Activated gamma-delta T cell treated with anti-CD3 and anti-CD28 coated beads, Interleukin-2, amount 50 U/mL, for 16 hours (primary cell): ENCODE measurements around the gene FNDC7.
"Not testable (repeated sequence)": the region's sequence is repeated elsewhere in the genome, so short reads cannot be mapped to it uniquely, and the experiment has no call there.

Source experiments
- DNase-seq: peaks from one replicate; pipeline ENCODE4 v3.0.0-alpha.2; 2020; ENCODE audit warnings: low read depth

Gene FNDC7

DNA sequence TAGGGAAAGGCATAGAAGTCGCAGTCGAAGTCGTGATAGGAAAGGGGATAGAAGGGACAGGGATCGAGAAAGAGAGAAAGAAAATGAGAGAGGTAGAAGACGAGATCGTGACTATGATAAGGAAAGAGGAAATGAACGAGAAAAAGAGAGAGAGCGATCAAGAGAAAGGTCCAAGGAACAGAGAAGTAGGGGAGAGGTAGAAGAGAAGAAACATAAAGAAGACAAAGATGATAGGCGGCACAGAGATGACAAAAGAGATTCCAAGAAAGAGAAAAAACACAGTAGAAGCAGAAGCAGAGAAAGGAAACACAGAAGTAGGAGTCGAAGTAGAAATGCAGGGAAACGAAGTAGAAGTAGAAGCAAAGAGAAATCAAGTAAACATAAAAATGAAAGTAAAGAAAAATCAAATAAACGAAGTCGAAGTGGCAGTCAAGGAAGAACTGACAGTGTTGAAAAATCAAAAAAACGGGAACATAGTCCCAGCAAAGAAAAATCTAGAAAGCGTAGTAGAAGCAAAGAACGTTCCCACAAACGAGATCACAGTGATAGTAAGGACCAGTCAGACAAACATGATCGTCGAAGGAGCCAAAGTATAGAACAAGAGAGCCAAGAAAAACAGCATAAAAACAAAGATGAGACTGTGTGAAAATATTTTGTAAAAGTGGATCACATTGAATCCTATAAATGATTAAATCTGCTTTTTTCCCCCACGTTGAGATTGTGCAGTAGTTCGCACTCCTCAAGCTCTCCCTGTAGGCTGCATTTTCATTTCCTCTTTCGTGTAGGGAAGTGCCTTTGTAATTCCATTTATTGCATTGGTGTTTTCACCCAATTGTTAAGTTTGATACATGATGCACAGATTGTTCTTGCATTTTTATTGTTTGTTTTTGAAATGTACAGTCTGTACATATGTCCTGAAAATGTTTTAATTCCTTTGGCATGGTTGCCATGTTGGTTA is 13.1 kb upstream of the FNDC7 start:
- no peak for DNase-seq

DNA sequence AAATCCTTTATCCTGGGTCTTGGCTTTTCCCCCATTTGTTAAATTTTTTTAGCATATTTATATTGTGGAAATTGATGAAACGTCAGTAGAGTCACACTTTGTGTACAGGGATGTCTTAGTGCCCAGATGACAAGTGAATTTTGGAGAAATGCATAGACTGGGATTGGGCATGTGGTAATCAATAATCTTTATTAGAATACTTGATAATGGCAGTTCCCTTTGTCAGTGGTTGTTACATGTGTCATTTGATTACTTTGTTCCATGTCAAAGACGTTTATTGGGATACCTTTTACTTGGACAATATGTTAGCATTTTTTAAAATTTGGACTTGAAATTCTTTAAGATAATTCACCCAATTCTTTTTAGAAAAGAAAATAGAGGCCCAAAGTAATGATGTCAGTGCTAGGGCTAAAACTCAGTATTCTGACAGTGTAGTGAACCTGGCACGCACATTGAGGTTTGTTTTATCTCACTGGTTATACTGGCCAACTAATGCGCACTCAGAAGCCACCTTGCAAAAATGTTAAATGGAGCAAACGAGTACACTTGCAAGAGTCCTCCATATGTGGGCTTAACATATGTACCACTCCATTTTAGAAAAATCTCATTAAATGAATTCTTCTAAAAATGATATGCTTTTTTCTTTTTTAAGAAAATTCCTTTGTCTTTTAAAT is 11.4 kb upstream of the FNDC7 start:
- DNase-seq: no peak

DNA sequence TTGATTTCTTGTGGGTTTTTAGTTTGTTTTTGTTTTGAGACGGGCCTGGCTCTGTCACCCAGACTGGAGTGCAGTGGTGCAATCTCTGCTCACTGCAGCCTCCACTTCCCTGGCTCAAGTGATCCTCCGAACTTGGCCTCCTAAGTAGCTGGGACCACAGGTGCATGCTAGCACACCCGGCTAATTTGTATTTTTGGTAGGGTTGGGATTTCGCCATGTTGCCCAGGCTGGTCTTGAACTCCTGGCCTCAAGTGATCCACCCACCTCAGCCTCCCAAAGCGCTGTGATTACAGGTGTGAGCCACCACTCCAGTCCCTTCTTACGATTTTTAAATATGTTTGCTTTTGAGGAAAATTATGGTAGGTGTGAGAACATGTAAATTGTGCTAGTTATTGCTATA is 10.6 kb upstream of the FNDC7 start:
- not testable (repeated sequence) for DNase-seq

DNA sequence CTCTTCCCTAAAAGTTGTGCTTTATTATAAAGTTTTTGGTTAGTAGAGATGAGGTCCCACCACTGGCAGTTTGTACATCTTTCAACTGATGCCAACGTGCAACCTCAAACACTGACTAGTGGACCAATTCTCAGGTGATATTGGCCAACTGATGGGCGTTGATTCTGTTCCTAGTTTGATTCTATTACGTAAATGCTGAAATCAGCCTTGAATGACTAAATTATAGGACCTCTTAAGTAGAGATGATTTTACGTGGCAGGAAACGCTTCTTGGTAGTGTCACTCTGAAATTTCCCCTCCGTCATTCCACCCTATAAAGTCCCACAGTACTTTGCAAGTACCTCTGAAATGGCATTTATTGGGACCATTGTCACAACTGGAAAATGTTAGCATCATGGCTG is 8.8 kb upstream of the FNDC7 start:
- no peak for DNase-seq

DNA sequence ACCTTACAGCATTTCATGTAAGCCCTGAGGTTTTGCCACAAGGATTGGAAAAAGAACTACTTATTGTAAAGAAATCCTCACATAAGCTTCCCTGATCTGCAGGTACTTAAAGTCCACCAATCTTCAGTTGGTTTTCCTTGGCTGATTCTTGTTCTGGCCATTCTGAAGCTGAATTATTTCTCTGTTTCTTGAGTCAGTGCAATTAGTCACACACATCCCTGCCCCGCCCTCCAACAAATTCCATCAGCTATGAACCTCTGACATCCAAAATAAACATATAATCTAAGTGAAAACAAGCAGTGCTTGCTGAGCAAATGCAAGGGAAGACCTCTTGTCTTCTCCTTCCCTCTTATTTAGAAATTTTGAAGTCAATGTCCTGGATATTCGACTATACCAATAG is 8.2 kb upstream of the FNDC7 start:
- DNase-seq: no peak

DNA sequence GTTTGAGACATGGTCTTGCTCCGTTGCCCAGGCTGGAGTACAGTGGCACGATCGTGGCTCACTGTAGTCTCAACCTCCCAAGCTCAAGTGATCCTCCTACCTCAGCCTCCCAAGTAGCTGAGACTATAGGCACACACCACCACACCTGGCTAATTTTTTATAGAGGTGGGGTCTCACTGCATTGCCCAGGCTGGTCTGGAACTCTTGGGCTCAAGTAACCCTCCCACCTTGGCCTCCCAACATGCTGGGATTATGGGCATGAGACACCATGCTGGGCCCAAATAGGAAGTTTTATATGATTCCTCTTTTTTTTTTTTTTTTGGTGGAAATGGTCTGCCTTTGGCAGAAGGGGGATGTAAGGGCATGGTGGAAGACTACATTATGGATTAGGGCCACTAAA is 6.1 kb upstream of the FNDC7 start:
- no peak for DNase-seq

DNA sequence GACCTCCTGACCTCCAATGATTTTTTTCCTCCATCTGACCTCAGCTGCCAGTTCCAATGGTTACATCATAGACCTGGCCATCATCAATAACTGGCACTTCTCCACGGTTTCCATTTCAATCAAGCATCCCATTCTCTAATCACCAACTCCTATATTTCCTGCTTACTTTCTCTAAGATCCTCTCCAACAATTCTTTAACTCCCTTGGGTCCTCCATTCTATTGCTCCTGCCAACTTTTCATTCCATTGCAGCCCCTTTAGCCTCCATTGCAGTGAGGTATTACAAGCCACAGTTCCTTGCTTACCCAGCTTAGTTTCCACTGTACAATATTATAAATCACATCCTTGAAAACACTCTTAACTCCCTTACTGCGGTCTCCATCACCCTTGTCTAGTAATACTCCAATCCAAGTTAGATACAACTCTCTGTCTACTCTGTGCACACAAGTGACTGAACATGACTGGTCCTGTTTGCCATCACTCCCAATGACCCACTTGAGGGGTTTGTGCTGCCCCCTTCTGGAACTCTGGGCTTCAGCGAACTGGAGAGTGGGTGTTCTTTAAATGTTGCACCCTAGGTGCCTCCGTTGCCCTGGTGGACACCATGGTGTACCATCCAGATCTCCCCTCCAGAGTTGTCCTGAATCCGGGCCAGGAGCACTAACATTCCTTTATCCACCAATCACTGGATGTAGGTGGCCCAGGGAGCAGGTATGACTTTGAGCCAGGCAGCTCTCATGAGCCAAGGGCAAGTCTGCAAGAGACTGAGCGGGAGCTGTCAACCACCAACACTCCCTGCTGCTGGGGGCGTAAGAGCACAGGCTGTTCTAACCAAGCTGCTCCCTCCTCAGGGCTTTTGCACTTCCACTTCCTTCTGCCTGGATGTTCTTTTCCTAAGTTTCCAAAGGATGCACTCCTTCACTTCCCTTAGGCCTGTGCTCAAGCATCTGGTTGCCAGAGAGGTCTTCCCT is 3.7 kb upstream of the FNDC7 start:
- DNase-seq: peak; percentile 24

DNA sequence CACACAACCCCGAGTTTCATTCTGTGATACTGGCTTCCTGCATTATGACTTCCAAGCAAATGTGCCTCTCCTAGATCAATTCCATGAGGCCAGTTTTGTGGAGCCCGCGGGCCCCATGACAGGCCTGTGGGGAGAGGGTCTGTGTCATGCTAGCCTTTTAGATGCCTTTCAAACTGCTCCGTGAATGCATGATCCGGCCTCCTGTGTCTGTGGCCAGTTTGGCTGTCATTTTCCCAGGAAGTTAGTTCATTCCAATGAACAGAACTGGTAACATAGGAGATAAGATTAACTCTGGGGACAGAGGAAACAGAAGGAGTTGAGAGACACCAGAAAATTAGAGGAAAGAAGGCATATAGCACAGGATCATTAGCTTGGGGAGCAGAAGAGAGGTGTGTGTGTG is 3.2 kb downstream of the FNDC7 start:
- no peak for DNase-seq

DNA sequence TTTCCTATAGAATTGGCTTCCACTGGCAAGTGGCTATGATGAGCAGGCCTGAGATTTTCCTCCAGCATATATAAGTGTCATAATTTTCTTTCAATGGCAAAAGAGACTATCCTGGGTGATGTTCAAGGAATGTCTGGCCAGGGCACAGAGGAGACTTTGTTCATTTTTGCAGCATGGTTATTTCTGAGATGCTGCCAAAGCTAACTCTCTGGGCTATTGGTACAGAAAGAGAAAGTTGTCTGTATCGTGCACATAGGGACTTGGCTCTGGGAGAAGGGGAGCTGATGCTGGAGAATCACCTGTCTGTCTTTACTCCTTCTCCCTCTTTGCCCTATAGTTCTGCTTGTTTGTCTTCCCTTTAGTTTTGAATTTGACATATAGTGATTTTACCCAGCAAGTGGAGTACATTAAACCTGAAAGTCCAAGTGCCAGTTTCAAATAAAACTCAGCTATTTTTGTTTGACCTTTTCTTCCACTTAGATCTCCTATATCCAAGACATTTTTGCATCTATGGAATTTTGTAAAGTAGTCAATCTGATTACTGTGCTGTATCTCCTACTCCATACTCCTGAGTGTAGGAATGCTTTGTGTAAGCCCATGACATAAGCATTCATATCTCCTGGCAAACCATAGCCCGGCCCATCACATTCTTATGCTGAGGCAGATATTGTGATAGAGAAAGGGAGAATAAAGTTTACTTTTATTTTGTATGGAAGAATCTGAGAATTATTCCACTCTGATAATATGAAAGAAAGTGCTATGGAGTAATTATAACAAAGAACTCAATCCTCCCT is 3.9 kb downstream of the FNDC7 start:
- DNase-seq: no peak

DNA sequence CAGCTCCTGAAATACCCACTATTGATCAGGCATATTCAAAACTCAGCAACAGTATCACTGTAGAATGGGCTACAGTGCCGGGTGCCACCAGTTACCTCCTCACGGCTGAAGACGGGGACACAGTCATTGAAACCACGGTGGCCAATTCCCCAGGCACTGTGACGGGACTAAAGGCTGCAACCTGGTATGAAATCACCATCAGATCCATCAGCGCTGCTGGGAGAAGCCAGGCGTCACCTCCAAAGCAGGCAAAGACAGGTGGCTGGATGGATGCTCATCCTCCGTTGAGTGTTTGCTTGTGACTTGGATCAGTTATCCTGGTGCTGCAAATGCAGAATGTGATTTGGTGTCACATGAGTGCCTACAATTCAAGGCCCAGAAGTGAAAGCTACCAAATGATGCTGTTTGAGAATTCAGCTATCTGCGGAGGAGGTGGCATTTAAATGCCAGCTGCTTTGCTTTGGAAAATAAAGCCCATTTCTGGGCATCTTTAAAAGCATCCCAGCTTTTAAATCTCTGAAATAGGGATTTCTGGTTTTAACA is 5.1 kb downstream of the FNDC7 start:
- no peak for DNase-seq

DNA sequence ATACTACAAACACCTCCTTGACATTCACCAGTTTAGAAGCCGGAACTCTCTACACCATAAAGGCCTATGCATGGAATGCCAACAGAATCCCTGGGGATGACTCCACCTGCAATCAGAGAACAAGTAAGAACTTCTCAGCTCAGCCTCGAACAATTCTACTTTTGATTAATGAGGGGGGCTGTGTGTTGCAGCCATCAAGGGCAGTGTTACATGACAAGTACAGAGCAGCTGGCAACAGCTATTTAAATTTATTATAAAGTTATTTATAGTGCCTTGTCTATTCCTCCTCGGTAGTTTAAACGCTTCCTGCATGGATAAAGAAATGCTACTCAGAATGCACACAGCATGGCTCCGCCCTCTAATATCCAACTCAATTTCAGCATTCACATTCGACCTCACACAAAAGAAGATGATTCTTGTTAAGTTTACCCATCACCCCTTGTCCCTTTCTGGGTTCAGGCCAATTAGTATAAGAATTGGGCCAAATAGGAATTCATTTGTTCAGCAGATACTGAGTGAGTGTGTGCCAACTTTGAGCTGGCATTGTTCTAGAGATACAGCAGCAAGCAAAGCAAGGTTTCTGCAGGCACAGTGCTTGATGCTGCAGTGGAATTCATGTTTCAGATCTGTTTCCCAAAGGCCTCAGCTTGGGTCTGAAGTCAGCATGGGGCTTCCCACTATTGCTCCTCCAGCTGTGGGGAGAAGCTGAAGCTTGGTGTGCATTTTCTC is 6.4 kb downstream of the FNDC7 start:
- DNase-seq: no peak

DNA sequence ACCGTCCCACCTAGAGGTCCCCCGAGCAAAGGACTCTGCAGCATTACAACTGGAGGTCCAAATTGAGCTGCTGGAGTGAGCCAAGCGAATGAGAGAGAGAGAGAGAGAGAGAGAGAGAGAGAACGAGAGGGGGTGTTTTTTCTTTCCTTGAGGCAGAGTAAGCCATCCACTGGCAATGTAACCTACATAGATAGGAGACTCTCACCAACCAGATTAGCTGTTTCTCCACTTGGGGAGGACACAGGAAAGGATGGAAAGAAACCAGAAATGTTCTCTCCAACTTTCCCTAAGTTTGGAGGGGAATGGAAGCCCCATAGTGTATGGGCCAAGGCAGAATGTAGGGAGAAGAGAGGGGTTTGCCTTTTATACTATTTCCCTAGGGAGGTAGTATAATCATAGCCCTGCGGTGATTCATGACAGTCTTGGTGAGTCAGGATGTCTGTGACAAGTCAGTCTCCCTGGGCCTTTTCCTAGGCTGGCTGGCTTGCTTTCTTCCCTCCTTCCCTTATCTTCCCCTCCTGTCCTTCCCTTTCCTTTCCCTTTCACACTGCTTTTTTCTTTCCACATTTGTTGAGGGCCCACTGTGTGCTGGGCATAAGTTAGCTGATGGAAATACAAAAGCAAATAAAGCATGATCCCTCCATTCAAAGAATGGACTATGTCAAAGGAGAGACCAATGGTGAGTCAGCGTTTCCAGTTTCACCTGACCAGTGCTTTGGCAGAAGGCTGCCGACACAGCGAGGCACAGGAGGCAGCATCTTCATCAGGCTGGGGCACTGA is 7.1 kb downstream of the FNDC7 start:
- DNase-seq: no peak

DNA sequence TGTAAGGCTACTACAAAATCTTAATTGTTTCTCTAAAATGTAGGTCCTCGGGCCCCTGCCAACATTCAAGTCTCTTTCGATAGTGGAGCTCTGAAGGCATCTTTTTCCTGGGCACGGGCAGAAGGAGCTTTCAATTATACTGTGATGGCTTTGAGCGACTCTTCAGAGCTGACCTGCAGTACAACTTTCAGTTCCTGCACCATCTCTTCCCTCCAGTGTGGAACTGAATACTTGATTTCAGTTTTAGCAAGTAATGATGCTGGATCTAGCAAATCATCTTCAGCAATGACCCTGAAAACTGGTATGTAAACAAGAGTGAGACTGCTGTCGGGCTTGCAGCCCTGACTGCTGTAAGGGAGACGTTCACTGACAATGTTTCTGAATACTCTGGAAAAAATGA is 9.6 kb downstream of the FNDC7 start:
- DNase-seq: no peak

DNA sequence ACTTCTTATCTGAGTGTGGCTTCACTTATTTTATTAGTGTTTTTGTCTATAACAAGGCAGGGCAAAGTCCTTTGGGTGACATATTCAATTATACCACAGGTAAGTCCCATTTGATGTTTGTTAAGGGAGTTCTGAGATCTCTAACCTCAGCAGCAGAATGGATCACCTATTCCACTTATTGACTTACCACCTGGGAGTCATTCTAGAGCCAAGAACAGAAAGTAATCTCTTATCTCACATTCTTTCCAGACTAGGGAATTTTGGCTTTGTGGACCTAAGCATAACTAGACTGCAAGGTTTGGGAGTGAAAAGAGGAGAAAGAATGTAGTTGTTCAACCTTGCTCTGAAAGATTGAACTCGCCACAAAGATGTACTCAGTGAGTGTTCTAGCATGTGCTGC is 13.2 kb downstream of the FNDC7 start:
- DNase-seq: no peak

DNA sequence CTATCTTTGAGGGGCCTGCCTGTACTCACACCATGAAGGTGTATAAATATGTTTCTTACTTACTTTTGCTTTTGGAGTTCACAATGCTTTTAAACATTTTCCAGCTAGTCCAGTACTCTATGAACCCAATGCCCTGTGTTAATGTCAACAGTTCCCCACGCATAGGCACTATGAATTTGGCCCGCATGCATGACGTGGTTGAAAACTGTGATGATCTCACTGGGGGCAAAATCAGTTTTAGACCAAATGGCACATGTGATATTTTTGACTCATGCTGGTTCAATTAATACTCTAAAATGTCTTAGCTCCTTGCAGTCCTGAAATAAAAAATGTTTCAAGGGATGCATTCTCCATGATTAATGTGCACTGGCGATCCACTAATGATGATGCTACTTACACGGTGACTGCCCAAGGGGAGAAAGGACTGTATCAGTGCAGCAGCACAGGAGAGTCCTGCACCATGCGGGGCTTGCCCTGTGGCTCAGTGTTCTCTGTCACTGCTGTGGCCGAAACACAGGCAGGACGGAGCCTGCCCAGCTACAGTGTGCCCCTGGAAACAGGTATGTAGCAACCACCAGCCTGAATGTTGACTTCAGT is 15.7 kb downstream of the FNDC7 start:
- no peak for DNase-seq

DNA sequence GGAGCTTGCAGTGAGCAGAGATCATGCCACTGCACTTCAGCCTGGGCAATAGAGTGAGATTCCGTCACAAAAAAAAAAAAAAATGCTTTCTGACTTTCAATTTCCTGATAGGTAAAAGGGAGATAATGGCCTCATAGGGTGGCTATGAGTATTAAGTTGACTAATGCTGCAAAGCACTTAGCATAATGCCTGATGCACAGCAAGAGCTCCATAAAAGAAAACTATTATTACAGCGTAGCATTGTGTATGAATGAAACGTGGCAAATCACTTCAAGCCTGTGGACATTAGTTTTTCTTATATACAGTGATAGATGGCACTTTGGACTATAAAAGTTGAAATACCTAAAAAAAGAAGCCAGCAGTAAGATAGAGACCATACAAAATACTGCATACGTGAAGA is 16.8 kb downstream of the FNDC7 start:
- no peak for DNase-seq

DNA sequence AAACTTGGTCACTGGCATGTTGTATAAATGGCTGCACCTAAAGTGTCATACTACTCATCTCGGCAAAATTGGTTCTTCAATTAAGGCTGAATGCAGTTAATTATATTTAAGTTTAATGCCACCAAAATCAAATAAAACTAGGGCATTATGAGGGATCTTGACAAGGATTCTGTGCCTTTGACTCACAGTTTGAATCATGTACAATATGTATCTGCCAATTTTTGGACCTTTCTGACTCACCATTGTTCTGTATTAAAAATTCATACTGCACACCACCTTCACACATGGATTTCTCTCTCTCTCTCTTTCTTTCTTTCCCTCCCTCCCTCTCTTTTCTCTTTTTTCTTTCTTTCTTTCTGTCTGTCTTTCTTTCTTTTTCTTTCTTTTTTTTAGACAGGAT is 19.7 kb downstream of the FNDC7 start:
- DNase-seq: no peak

DNA sequence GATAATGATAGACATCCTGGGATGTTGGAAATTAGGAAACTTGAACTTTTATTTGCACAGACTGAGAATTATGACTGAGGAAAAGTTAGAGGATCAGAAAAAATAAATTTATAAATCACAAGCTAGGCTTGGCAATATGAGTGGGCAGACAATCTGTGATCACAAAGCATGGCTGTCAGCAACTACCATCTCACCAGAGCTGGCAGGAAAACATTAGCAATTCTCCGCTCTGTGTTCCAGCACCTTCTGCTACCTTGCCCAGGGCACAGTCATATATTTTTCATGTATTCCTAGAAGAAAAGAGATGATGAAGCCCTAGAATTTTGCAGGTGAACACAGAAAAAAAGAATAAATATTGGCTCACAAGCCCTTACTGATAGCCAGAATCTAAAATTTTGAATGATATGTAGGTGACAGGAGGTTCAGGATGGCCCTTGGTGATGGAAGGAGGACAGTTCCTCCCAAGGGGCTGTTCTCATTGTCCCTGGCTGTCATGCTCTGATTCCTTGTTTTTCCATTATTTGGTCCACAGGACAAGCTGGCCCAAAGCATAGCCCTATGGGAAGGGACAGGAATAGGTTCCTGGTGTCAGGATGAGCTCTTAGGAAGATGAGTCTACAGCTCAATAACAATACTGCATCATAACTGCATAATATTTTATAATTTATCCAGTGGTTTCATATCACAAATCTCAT is 21.6 kb downstream of the FNDC7 start:
- DNase-seq: no peak

DNA sequence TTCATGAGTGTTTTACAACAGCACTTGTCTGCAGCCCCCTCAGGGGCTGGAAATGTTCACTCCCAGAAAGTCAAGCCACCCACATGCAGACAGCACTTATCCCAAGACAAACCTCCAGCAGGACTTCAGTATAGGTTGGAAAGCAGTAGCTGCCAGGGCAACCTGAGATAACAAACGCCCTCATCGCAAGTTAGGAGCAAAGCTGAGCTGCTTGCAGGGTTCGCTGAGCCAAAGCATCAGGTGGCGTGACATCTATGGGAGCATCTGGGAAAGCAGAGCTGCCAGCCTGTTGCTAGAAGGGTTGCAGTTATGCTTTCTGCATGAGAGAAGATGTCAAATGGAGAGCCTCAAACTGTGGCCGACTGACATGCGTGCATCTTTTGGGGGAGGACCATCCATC is 29.5 kb downstream of the FNDC7 start:
- no peak for DNase-seq
